ENCODE results near the gene ITPRIPL2. TPM values are rescaled to one million over a fixed set of nuclear protein-coding genes. Genes with fewer than 3 reads are reported as not detected.

ITPRIPL2 gene
- total and polyA plus RNA-seq, 2 of the 13 experiments (the other 11 are each of a cell fraction or from before 2014, with no cell fraction given), result 5.9 to 12.6 TPM

- TF ChIP-seq PAX8 (CRISPR knock-in tag; IDR thresholded peaks at IDR 0.05; ENCODE audit: borderline replicate concordance) (no peak), ZNF570 (CRISPR knock-in tag; IDR thresholded peaks at IDR 0.05; ENCODE audit: borderline replicate concordance) (no peak), NAIF1 (CRISPR knock-in tag; IDR thresholded peaks at IDR 0.05; ENCODE audit: borderline replicate concordance) (no peak), KDM6A (CRISPR knock-in tag; IDR thresholded peaks at IDR 0.05; ENCODE audit: low read depth) (no peak), PPARG (CRISPR knock-in tag; conservative IDR thresholded peaks at IDR 0.05) (no peak), PRMT3 (CRISPR knock-in tag; IDR thresholded peaks at IDR 0.05; ENCODE audit: borderline replicate concordance, low read depth) (no peak), NKX3-1 (CRISPR knock-in tag; IDR thresholded peaks at IDR 0.05) (0 out of 2 replicates have a peak, but pooled peaks have one; percentile 5), ZNF83 (CRISPR knock-in tag; IDR thresholded peaks at IDR 0.05; ENCODE audit: borderline replicate concordance) (no peak), POGK (CRISPR knock-in tag; conservative IDR thresholded peaks at IDR 0.05) (peak; percentile 76), PREB (CRISPR knock-in tag; IDR thresholded peaks at IDR 0.05) (no peak), KAT2B (IDR thresholded peaks at IDR 0.05; ENCODE audit: borderline replicate concordance, low read depth, low read length) (no peak), RBM22 (optimal IDR thresholded peaks at IDR 0.05; ENCODE audit: low read length) (no peak), USF2 (IDR thresholded peaks at IDR 0.05; ENCODE audit: low read depth, low read length) (no peak), USF2 (CRISPR knock-in tag; IDR thresholded peaks at IDR 0.05; ENCODE audit: borderline replicate concordance) (no peak; the same call in 1 of the 2 replicates), RFXANK (CRISPR knock-in tag; IDR thresholded peaks at IDR 0.05) (no peak), ZNF589 (CRISPR knock-in tag; conservative IDR thresholded peaks at IDR 0.05) (peak; percentile 55), RAD51 (IDR thresholded peaks at IDR 0.05; ENCODE audit: borderline replicate concordance) (no peak), E2F2 (CRISPR knock-in tag; IDR thresholded peaks at IDR 0.05; ENCODE audit: borderline replicate concordance) (0 out of 2 replicates have a peak, but pooled peaks have one; percentile 18), ZNF512 (CRISPR knock-in tag; IDR thresholded peaks at IDR 0.05) (no peak), ZNF546 (CRISPR knock-in tag; conservative IDR thresholded peaks at IDR 0.05) (peak; percentile 28; the same call in 1 of the 2 replicates), ZNF24 (IDR thresholded peaks at IDR 0.05) (no peak), BCL6 (CRISPR knock-in tag; IDR thresholded peaks at IDR 0.05) (no peak; the same call in 1 of the 2 replicates)
Measured at GRCh38 chr16:19114359-19115147, 789 bp downstream of the ITPRIPL2 start (continued).

Data from HepG2 (cell line).